Esophagus muscularis mucosa (tissue), 4 donors: Measurements from ENCODE around the gene DCLRE1C. TPM values are rescaled to one million over a fixed set of nuclear protein-coding genes. Genes with fewer than 3 reads are reported as not detected.
"Not testable (repeated sequence)": the region's sequence is repeated elsewhere in the genome, so short reads cannot be mapped to it uniquely, and the experiment has no call there.

Source experiments
- DNase-seq: peaks from one replicate; pipeline ENCODE4 v3.0.0-alpha.2; 2017; ENCODE audit errors: extremely low spot score
- H3K27ac ChIP-seq, 4 donors: fragments of 200-600 bp; sonication (generic); replicated peaks in 1 of 4; 1 replicate in 3 of 4; 2 replicates in 1 of 4; pipeline ENCODE4 v1.5.1; 2016 to 2019; ENCODE audit warnings: mild to moderate bottlenecking in 1 of 4
- H3K27me3 ChIP-seq, 4 donors: fragments of 200-600 bp; sonication (generic); one replicate each; pipeline versions ENCODE4 v1.5.1 to v1.6.0; 2016 to 2019
- H3K36me3 ChIP-seq, 4 donors: fragments of 200-600 bp; sonication (generic); one replicate each; pipeline ENCODE4 v1.5.1; 2016 to 2019
- H3K4me1 ChIP-seq, 4 donors: fragments of 200-600 bp; sonication (generic); one replicate each; pipeline ENCODE4 v1.5.1; 2016 to 2019
- H3K4me3 ChIP-seq, 4 donors: fragments of 200-600 bp; sonication (generic); 1 replicate in 2 of 4; 2 replicates in 2 of 4; pipeline ENCODE4 v1.5.1; 2016 to 2019; ENCODE audit warnings: mild to moderate bottlenecking in 4 of 4, moderate library complexity in 1 of 4
- H3K9me3 ChIP-seq, 4 donors: fragments of 200-600 bp; sonication (generic); 1 replicate in 3 of 4; 2 replicates in 1 of 4; pipeline ENCODE4 v1.5.1; 2016 to 2019
- CTCF ChIP-seq, 3 experiments: fragments of 200-600 bp in 2 of 3; fragments of 450-650 bp in 1 of 3; sonication (generic) in 2 of 3; IDR thresholded peaks; one replicate each; pipeline ENCODE4 v1.5.1; 2017 to 2019; ENCODE audit warnings: antibody characterized with exemption in 3 of 3, mild to moderate bottlenecking in 2 of 3, moderate library complexity in 1 of 3
- EP300 ChIP-seq: sonication (generic); formaldehyde crosslinking; IDR thresholded peaks from one replicate; pipeline ENCODE4 v1.6.1; 2017; ENCODE audit warnings: antibody characterized with exemption
- POLR2A ChIP-seq: fragments of 450-650 bp; IDR thresholded peaks from one replicate; pipeline ENCODE4 v1.6.1; 2017; ENCODE audit warnings: antibody characterized with exemption, moderate library complexity, mild to moderate bottlenecking, low read depth
- POLR2AphosphoS5 ChIP-seq, 2 donors: sonication (generic); formaldehyde crosslinking; IDR thresholded peaks; one replicate each; pipeline ENCODE4 v1.6.1; 2017; ENCODE audit warnings: antibody characterized with exemption in 2 of 2
- WGBS: methylation state at CpG from one replicate; pipeline ENCODE4 v1.1.5; 2018; 5-methylcytosine and 5-hydroxymethylcytosine counted together
- intact Hi-C: fragments of 100-400 bp; cut with DNase I; formaldehyde crosslinking; loops from one replicate; pipeline ENCODE4 v1.15.1; 2023
- total RNA-seq, 4 donors: library from RNA; depleted of rRNA; stranded (reverse); fragments of >200 nt; gene quantifications; one replicate each; pipeline versions ENCODE4 v1.1.0 to v1.2.1, GENCODE V29; 2016

The DCLRE1C gene
- total RNA-seq = 10 to 100 TPM in 2 of 4 donors, 1 to 10 TPM in 2; 6.6 to 12.8 (median 10.6) TPM

GRCh38 chr10:14954001-14954770, at the start of gene DCLRE1C:
TSS of gene DCLRE1C (minus strand) at chr10:14954096. CDS start at chr10:14954010, 86 bp downstream.
- Histone ChIP-seq H3K27me3 (no peaks in the 10 kb centered on the region), H3K36me3 (peaks cover 0 to 4% (median under 1%) of the 10 kb centered on the region in 4 donors), H3K4me3 (peak within 1 kb of the TSS; percentile 72 to 90 (median 75)), H3K27ac (peak within 1 kb of the TSS; percentile 86 to 94 (median 90)), H3K4me1 (peaks cover 15 to 43% (median 32%) of the 10 kb centered on the region in 4 donors), H3K9me3 (no peaks in the 10 kb centered on the region)
- DNase-seq = peak; percentile 97
- WGBS = under 1% methylated on average over 14 of the region's 45 CpGs
- TF ChIP-seq CTCF (IDR thresholded peaks at IDR 0.05) (no peak), POLR2AphosphoS5 (IDR thresholded peaks at IDR 0.05) (peak; percentile 67 to 71), POLR2A (no peak)
- intact Hi-C loops = loop anchor here (5.0 kb wide), 2 partner anchors 72 to 143 kb away; partner anchors contain the start of gene RPP38

- no peak for DNase-seq
- no peak for TF ChIP-seq POLR2AphosphoS5 (IDR thresholded peaks at IDR 0.05)
- TF ChIP-seq EP300 = no peak
- no peak for TF ChIP-seq POLR2A
- TF ChIP-seq CTCF (IDR thresholded peaks at IDR 0.05) = no peak
- Histone ChIP-seq H3K4me1 (no peaks in the 10 kb centered on the region), H3K4me3 (peak overlapping the region in 3 of 4 donors; percentile 8 to 44 (median 33)), H3K27ac (no peak overlapping the region), H3K36me3 (no peaks in the 10 kb centered on the region), H3K27me3 (no peaks in the 10 kb centered on the region), H3K9me3 (no peaks in the 10 kb centered on the region)
- WGBS = 90% methylated on average over 39 of the region's 50 CpGs
- intact Hi-C loops = no loop called here
These were observed 42.2 kb upstream of the DCLRE1C start for GRCh38 chr10:14995964-14996565.

- H3K4me3 ChIP-seq, H3K27me3 ChIP-seq, H3K36me3 ChIP-seq, H3K27ac ChIP-seq, H3K4me1 ChIP-seq, intact Hi-C loops, DNase-seq, H3K9me3 ChIP-seq: not testable (repeated sequence)
- 79% methylated on average over 32 of the region's 32 CpGs for WGBS
These were observed 39.9 kb upstream of the DCLRE1C start for GRCh38 chr10:14993500-14994455.

GRCh38 chr10:14992336-14992735, 38.4 kb upstream of the DCLRE1C start:
- DNase-seq, H3K9me3 ChIP-seq, H3K36me3 ChIP-seq, intact Hi-C loops, H3K4me1 ChIP-seq, H3K27ac ChIP-seq, H3K4me3 ChIP-seq, H3K27me3 ChIP-seq: not testable (repeated sequence)
- WGBS = 81% methylated on average over 9 of the region's 9 CpGs

- intact Hi-C loops, H3K27me3 ChIP-seq, H3K4me3 ChIP-seq, H3K4me1 ChIP-seq, DNase-seq, H3K36me3 ChIP-seq, H3K27ac ChIP-seq, H3K9me3 ChIP-seq: not testable (repeated sequence)
- 71% methylated on average over 15 of the region's 19 CpGs for WGBS
These were observed 37.3 kb upstream of the DCLRE1C start for GRCh38 chr10:14991035-14991749.

GRCh38 chr10:14989552-14989951, 35.7 kb upstream of the DCLRE1C start:
- H3K27ac ChIP-seq, intact Hi-C loops, H3K9me3 ChIP-seq, H3K4me1 ChIP-seq, DNase-seq, H3K4me3 ChIP-seq, H3K27me3 ChIP-seq, H3K36me3 ChIP-seq: not testable (repeated sequence)
- 90% methylated on average over 3 of the region's 6 CpGs for WGBS
